PFSK-1 (cell line): Measurements from ENCODE around the gene ECE1.

Experiments used
- FOXP2 ChIP-seq: optimal IDR thresholded peaks from 2 replicates; pipeline ENCODE3; 2011; ENCODE audit warnings: borderline replicate concordance, control low read depth, inconsistent platforms; ENCODE audit not compliant: insufficient read depth; ENCODE audit errors: extremely low read length, extremely low read depth
- POLR2AphosphoS5 ChIP-seq: IDR thresholded peaks from 2 replicates; pipeline ENCODE4 v1.6.1; 2012; ENCODE audit warnings: low read depth, mild to moderate bottlenecking, control low read depth, low read length, moderate library complexity
- REST ChIP-seq, 2 experiments: IDR thresholded peaks; 2 replicates each; pipeline versions ENCODE4 v1.6.1 to v1.8.0; 2011 to 2012; ENCODE audit warnings: low read depth in 2 of 2, low read length in 2 of 2, control low read depth in 1 of 2, inconsistent platforms in 1 of 2, mild to moderate bottlenecking in 1 of 2, moderate library complexity in 1 of 2; ENCODE audit not compliant: insufficient read depth in 1 of 2
- SIN3A ChIP-seq: IDR thresholded peaks from 2 replicates; pipeline ENCODE4 v1.6.1; 2012; ENCODE audit warnings: mild to moderate bottlenecking, low read length, moderate library complexity, borderline replicate concordance; ENCODE audit not compliant: insufficient read depth
- TAF1 ChIP-seq: IDR thresholded peaks from 2 replicates; pipeline ENCODE4 v1.6.1; 2012; ENCODE audit warnings: low read length, control low read depth, borderline replicate concordance; ENCODE audit not compliant: insufficient read depth

Gene ECE1

GRCh38 chr1:21258331-21259134 is 31.7 kb downstream of the ECE1 start:
- no peak for TF ChIP-seq SIN3A
- TF ChIP-seq POLR2AphosphoS5, result no peak
- TF ChIP-seq TAF1, result no peak
- no peak for TF ChIP-seq REST (IDR thresholded peaks at IDR 0.05; ENCODE audit: insufficient read depth in 1 of 2, low read depth in 2 of 2, low read length in 2 of 2)

DNA sequence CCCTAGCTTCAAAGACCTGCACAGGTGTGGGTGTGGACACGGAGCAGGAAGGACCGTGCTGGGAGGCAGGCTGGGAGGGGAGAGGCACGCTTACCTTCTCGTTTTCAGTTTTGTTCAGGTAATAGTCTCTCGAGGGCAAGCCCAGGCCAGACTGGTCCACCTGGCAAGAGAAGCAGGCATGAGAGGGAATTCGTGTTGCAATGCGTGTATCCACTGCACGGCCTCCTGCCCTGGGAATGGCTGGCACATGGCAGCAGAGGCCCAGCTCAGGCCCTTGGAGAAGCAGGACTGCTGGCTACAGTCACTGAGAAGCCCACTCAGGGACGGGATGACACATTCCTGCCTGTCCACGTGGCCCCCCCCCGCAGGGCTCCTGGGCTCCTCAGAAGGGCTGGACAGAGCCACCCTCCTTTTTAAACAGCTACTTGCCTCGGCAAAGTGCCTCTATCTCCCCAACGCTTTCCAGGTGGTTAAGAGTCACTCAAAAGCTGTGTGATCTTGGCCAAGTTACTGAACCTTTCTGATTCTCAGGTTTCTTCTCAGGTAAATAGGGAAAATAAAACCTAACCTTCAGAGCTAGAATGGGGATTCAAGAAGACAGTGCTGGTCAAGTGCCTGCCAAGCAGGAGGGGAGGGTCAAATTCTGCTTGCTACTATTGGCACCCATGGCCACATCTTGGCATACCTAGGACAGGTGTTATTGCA is 32.7 kb downstream of the ECE1 start:
- TF ChIP-seq SIN3A (no peak), TAF1 (no peak)

- TF ChIP-seq TAF1 (no peak), REST (IDR thresholded peaks at IDR 0.05; ENCODE audit: insufficient read depth in 1 of 2, low read depth in 2 of 2, low read length in 2 of 2) (no peak), FOXP2 (no peak), SIN3A (no peak), POLR2AphosphoS5 (no peak)
Measured at GRCh38 chr1:21256776-21257175, 33.5 kb downstream of the ECE1 start.

GRCh38 chr1:21255943-21256320 is 34.3 kb downstream of the ECE1 start:
- TF ChIP-seq REST (IDR thresholded peaks at IDR 0.05; ENCODE audit: insufficient read depth in 1 of 2, low read depth in 2 of 2, low read length in 2 of 2), result no peak
- TF ChIP-seq TAF1, result no peak
- no peak for TF ChIP-seq FOXP2
- no peak for TF ChIP-seq SIN3A
- TF ChIP-seq POLR2AphosphoS5, result no peak

DNA sequence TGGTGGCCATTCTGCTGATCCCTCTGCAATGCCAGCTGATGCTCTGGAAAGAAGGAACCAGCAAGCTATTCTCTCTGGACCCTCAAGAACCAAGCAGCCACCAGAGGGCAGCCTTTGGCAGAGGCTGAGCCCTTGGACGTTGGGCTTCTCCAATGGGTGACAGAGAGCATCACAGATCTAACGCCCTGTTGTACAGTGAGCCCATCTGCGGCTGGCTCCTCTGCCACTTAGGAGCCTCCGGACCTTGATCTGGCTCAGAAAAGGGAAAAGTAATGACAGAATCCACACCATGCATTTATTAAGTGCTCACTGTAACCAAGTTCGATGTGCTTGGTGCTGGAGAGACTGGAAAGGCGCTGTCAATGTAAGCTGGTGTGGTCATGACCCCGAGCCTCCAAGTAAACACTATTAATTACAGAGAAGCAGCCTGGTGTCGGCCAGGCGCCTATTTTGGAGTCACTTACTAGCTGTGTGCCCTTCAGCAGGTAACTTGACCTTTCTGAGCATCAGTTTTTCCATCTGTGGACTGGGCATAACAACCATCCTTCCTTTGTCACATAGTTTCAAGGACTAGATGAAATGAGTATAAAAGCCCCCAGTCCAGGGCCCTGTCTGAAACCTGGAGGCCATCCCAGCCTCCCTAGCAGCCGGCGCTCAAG is 34.9 kb downstream of the ECE1 start:
- TF ChIP-seq POLR2AphosphoS5 (no peak), SIN3A (no peak), REST (IDR thresholded peaks at IDR 0.05; ENCODE audit: insufficient read depth in 1 of 2, low read depth in 2 of 2, low read length in 2 of 2) (no peak), TAF1 (no peak), FOXP2 (no peak)
